Neural progenitor cell (in vitro differentiated cells): ENCODE results near the gene MACROD1. TPM values are rescaled to one million over a fixed set of nuclear protein-coding genes. Genes with fewer than 3 reads are reported as not detected.

Experiments
- DNase-seq: peaks from one replicate; pipeline ENCODE4 v3.0.0-alpha.2; 2016; ENCODE audit warnings: low spot score
- H2AFZ ChIP-seq: fragments of 200-600 bp; sonication (generic); replicated peaks from 2 replicates; pipeline ENCODE4 v1.6.1; 2016; ENCODE audit warnings: antibody characterized with exemption
- H3F3A ChIP-seq: fragments of 200-600 bp; sonication (generic); 2 replicates; pipeline ENCODE4 v1.6.1; 2016; ENCODE audit warnings: antibody characterized with exemption, low read depth
- H3K27ac ChIP-seq: fragments of 200-600 bp; sonication (generic); 2 replicates; pipeline ENCODE4 v1.5.1; 2016; ENCODE audit warnings: mild to moderate bottlenecking
- H3K27me3 ChIP-seq: fragments of 200-600 bp; sonication (generic); 2 replicates; pipeline ENCODE4 v1.6.1; 2016; ENCODE audit warnings: mild to moderate bottlenecking, moderate library complexity
- H3K36me3 ChIP-seq: fragments of 200-600 bp; sonication (generic); 2 replicates; pipeline ENCODE4 v1.5.1; 2016
- H3K4me1 ChIP-seq: fragments of 200-600 bp; sonication (generic); 2 replicates; pipeline ENCODE4 v1.6.1; 2016; ENCODE audit warnings: mixed run types
- H3K4me2 ChIP-seq: fragments of 200-600 bp; sonication (generic); 2 replicates; pipeline ENCODE4 v1.6.1; 2016
- H3K4me3 ChIP-seq: fragments of 200-600 bp; sonication (generic); 2 replicates; pipeline ENCODE4 v1.5.1; 2016
- H3K79me2 ChIP-seq: fragments of 200-600 bp; sonication (generic); 2 replicates; pipeline ENCODE4 v1.6.1; 2016; ENCODE audit warnings: low read depth
- H3K9ac ChIP-seq: fragments of 200-600 bp; sonication (generic); 2 replicates; pipeline ENCODE4 v1.6.1; 2016
- H3K9me3 ChIP-seq: fragments of 200-600 bp; sonication (generic); 2 replicates; pipeline ENCODE4 v1.5.1; 2016; ENCODE audit warnings: low read depth
- H4K20me1 ChIP-seq: fragments of 200-600 bp; sonication (generic); 2 replicates; pipeline ENCODE4 v1.6.1; 2016; ENCODE audit warnings: low read depth
- H3K27ac Mint-ChIP-seq: 3 replicates; pipeline ENCODE4 v1.8.0; 2021; ENCODE audit warnings: mixed read lengths
- H3K27me3 Mint-ChIP-seq: 2 replicates; pipeline ENCODE4 v1.8.0; 2022; ENCODE audit warnings: low read depth, mild to moderate bottlenecking, inconsistent platforms, moderate library complexity, mixed read lengths; ENCODE audit not compliant: insufficient read depth
- H3K36me3 Mint-ChIP-seq: 3 replicates; pipeline ENCODE4 v1.8.0; 2021; ENCODE audit warnings: mixed read lengths
- H3K4me1 Mint-ChIP-seq: 3 replicates; pipeline ENCODE4 v1.8.0; 2021; ENCODE audit warnings: mixed read lengths
- H3K4me3 Mint-ChIP-seq: 3 replicates; pipeline ENCODE4 v1.8.0; 2021; ENCODE audit warnings: mild to moderate bottlenecking, moderate library complexity, mixed read lengths
- H3K9me3 Mint-ChIP-seq: 3 replicates; pipeline ENCODE4 v1.8.0; 2020; ENCODE audit warnings: mixed read lengths
- CTCF ChIP-seq: fragments of 200-600 bp; sonication (generic); IDR thresholded peaks from 2 replicates; pipeline ENCODE4 v1.5.1; 2017; ENCODE audit warnings: antibody characterized with exemption, mild to moderate bottlenecking
- EZH2 ChIP-seq: fragments of 200-600 bp; sonication (generic); IDR thresholded peaks from 2 replicates; pipeline ENCODE4 v1.6.1; 2017; ENCODE audit warnings: antibody characterized with exemption, mild to moderate bottlenecking, moderate library complexity
- EZH2phosphoT487 ChIP-seq: fragments of 200-600 bp; sonication (generic); IDR thresholded peaks from 2 replicates; pipeline ENCODE4 v1.6.1; 2017; ENCODE audit warnings: antibody characterized with exemption
- total RNA-seq: library from RNA; depleted of rRNA; stranded (reverse); fragments of >200 nt; gene quantifications from 2 replicates; pipeline ENCODE4 v1.2.3, GENCODE V29; 2015; ENCODE audit warnings: low replicate concordance

The MACROD1 gene
- total RNA-seq, 1 donor from 2014 or later = 11.9 TPM

GRCh38 chr11:64020976-64021756, 144.7 kb downstream of the MACROD1 start:
- peak overlapping the region; percentile 89 for H3K27ac Mint-ChIP-seq
- no peak overlapping the region for H3K4me2 ChIP-seq

GRCh38 chr11:64019106-64020037, 146.5 kb downstream of the MACROD1 start:
- no peaks in the 10 kb centered on the region for H3K9me3 Mint-ChIP-seq
- H3K4me3 Mint-ChIP-seq = no peak overlapping the region
- H3K27ac Mint-ChIP-seq = peak overlapping the region; percentile 72
- Histone ChIP-seq H3K4me1 (peaks cover 7% of the 10 kb centered on the region), H3K27ac (no peak overlapping the region), H3K4me2 (no peak overlapping the region), H3F3A (peaks cover 8% of the 10 kb centered on the region), H3K9me3 (no peaks in the 10 kb centered on the region), H3K36me3 (no peaks in the 10 kb centered on the region), H3K4me3 (no peak overlapping the region), H3K9ac (no peak overlapping the region), H2AFZ (no peak overlapping the region), H3K27me3 (peaks cover 5% of the 10 kb centered on the region), H3K79me2 (no peaks in the 10 kb centered on the region), H4K20me1 (peaks cover 17% of the 10 kb centered on the region)
- H3K27me3 Mint-ChIP-seq = peaks cover 8% of the 10 kb centered on the region
- H3K4me1 Mint-ChIP-seq = peaks cover 54% of the 10 kb centered on the region
- TF ChIP-seq EZH2phosphoT487 = no peak
- TF ChIP-seq CTCF = no peak
- no peak for TF ChIP-seq EZH2
- DNase-seq = no peak
- H3K36me3 Mint-ChIP-seq = no peaks in the 10 kb centered on the region

More at GRCh38 chr11:64020976-64021756, 144.7 kb downstream of the MACROD1 start:
- Mint-ChIP-seq H3K36me3 (no peaks in the 10 kb centered on the region), H3K4me1 (peaks cover 54% of the 10 kb centered on the region), H3K4me3 (no peak overlapping the region), H3K9me3 (no peaks in the 10 kb centered on the region), H3K27me3 (peaks cover 7% of the 10 kb centered on the region)
- no peak for DNase-seq
- H3K9me3 ChIP-seq = no peaks in the 10 kb centered on the region
- TF ChIP-seq CTCF (no peak), EZH2 (no peak), EZH2phosphoT487 (no peak)
- peaks cover 13% of the 10 kb centered on the region for H3F3A ChIP-seq
- peaks cover 14% of the 10 kb centered on the region for H4K20me1 ChIP-seq
- peaks cover 5% of the 10 kb centered on the region for H3K27me3 ChIP-seq
- H3K79me2 ChIP-seq = no peaks in the 10 kb centered on the region
- no peak overlapping the region for H3K4me3 ChIP-seq
- no peaks in the 10 kb centered on the region for H3K36me3 ChIP-seq
- peaks cover 14% of the 10 kb centered on the region for H3K4me1 ChIP-seq
- H2AFZ ChIP-seq = no peak overlapping the region
- H3K27ac ChIP-seq = no peak overlapping the region
- no peak overlapping the region for H3K9ac ChIP-seq

GRCh38 chr11:64018310-64018709, 147.6 kb downstream of the MACROD1 start:
- no peak overlapping the region for H3K9ac ChIP-seq
- peaks cover 7% of the 10 kb centered on the region for H3K4me1 ChIP-seq
- no peaks in the 10 kb centered on the region for H3K79me2 ChIP-seq
- Mint-ChIP-seq H3K9me3 (no peaks in the 10 kb centered on the region), H3K36me3 (no peaks in the 10 kb centered on the region), H3K4me3 (no peak overlapping the region), H3K4me1 (peaks cover 52% of the 10 kb centered on the region), H3K27me3 (peaks cover 9% of the 10 kb centered on the region), H3K27ac (no peak overlapping the region)
- H4K20me1 ChIP-seq = peaks cover 12% of the 10 kb centered on the region
- peaks cover 5% of the 10 kb centered on the region for H3K27me3 ChIP-seq
- TF ChIP-seq EZH2 (no peak), EZH2phosphoT487 (no peak), CTCF (no peak)
- H2AFZ ChIP-seq = no peak overlapping the region
- no peaks in the 10 kb centered on the region for H3K36me3 ChIP-seq
- DNase-seq = no peak
- H3K27ac ChIP-seq = no peak overlapping the region
- H3K9me3 ChIP-seq = no peaks in the 10 kb centered on the region
- no peak overlapping the region for H3K4me2 ChIP-seq
- no peaks in the 10 kb centered on the region for H3F3A ChIP-seq
- no peak overlapping the region for H3K4me3 ChIP-seq
